Kidney (tissue), 14 donors: ENCODE data around the gene PNCK. TPM values are rescaled to one million over a fixed set of nuclear protein-coding genes. Genes with fewer than 3 reads are reported as not detected.
"Not testable (repeated sequence)": the region's sequence is repeated elsewhere in the genome, so short reads cannot be mapped to it uniquely, and the experiment has no call there.

Experiments used
- DNase-seq, 5 donors: peaks; one replicate each; pipeline ENCODE4 v3.0.0-alpha.2; 2013 to 2020
- FAIRE-seq: peaks from 2 replicates; lab custom pipeline; 2012; peaks lifted over from hg19 to GRCh38; lab: Jason Lieb, UNC
- H3K27ac ChIP-seq, 2 donors: one replicate each; pipeline ENCODE4 v1.7.0; 2013; ENCODE audit warnings: low read depth in 2 of 2, low read length in 2 of 2, inconsistent platforms in 1 of 2
- H3K27me3 ChIP-seq: one replicate; pipeline ENCODE4 v1.7.1; 2013; ENCODE audit warnings: low read length, inconsistent platforms; ENCODE audit not compliant: control insufficient read depth, insufficient read depth
- H3K36me3 ChIP-seq, 3 donors: one replicate each; pipeline versions ENCODE4 v1.7.0 to v1.7.1; 2013; ENCODE audit warnings: low read length in 3 of 3, control low read depth in 1 of 3, inconsistent platforms in 1 of 3; ENCODE audit not compliant: insufficient read depth in 3 of 3, control insufficient read depth in 2 of 3
- H3K4me1 ChIP-seq, 3 donors: one replicate each; pipeline versions ENCODE4 v1.7.0 to v1.7.1; 2013; ENCODE audit warnings: low read length in 3 of 3, inconsistent platforms in 1 of 3, low read depth in 1 of 3; ENCODE audit not compliant: control insufficient read depth in 2 of 3, insufficient read depth in 2 of 3
- H3K4me3 ChIP-seq, 3 donors: one replicate each; pipeline versions ENCODE4 v1.7.0 to v1.8.1; 2013; ENCODE audit warnings: low read length in 3 of 3, control low read depth in 1 of 3, inconsistent platforms in 1 of 3
- H3K9ac ChIP-seq, 3 donors: one replicate each; pipeline versions ENCODE4 v1.7.0 to v1.7.1; 2013; ENCODE audit warnings: low read length in 3 of 3, control low read depth in 1 of 3, inconsistent platforms in 1 of 3
- H3K9me3 ChIP-seq, 3 donors: one replicate each; pipeline versions ENCODE4 v1.7.0 to v1.7.1; 2013; ENCODE audit warnings: low read length in 3 of 3, control low read depth in 1 of 3, inconsistent platforms in 1 of 3; ENCODE audit not compliant: control insufficient read depth in 2 of 3, insufficient read depth in 1 of 3
- CTCF ChIP-seq: IDR thresholded peaks from 3 replicates; pipeline ENCODE4 v1.5.1; 2012; ENCODE audit warnings: mild to moderate bottlenecking, moderate library complexity, borderline replicate concordance; ENCODE audit not compliant: insufficient read depth; ENCODE audit errors: extremely low read depth
- intact Hi-C: fragments of 100-400 bp; cut with DNase I; formaldehyde crosslinking; loops from one replicate; pipeline ENCODE4 v1.11.1; 2022
- polyA plus RNA-seq: library from polyadenylated mRNA; stranded (reverse); fragments of 350-450 nt; fragmentation: Illumina TruSeq; extraction: RNeasy Lipid Tissue Mini Kit (QIAGEN cat#74804); gene quantifications from one replicate; pipeline ENCODE4 v1.2.3, GENCODE V29; 2014; ENCODE audit warnings: low read depth, low replicate concordance; ENCODE audit not compliant: insufficient read depth
- total RNA-seq: library from RNA; stranded (reverse); fragmentation: NEBNext Ultra II Directional; extraction: Animal tissue kit (Norgen Biotek cat#: 25700); gene quantifications from one replicate; pipeline ENCODE4 v1.2.1, GENCODE V29; 2021
- donor health status: control.
- donor health status: control.
- donor health status: control.
- donor health status: control.
- donor health status: control.
- donor health status: DM: yes; HTN: yes; CAD: no.
- donor health status: Normal renal cell carcinoma (clear cell type).

PNCK gene
- total and polyA plus RNA-seq, 2 donors from 2014 or later: 1.5 to 5.5 TPM

GRCh38 chrX:153697924-153698865, 24.6 kb upstream of the PNCK start:
- Histone ChIP-seq H3K4me1 (peaks cover 0 to 7% (median 0%) of the 10 kb centered on the region in 3 donors), H3K36me3 (no peaks in the 10 kb centered on the region), H3K9me3 (no peaks in the 10 kb centered on the region), H3K4me3 (no peak overlapping the region), H3K27me3 (no peaks in the 10 kb centered on the region), H3K27ac (no peak overlapping the region), H3K9ac (no peak overlapping the region)
- no peak for FAIRE-seq
- intact Hi-C loops: no loop called here
- peak in 1 of 5 donors; percentile 32 for DNase-seq
- TF ChIP-seq CTCF: no peak

- not testable (repeated sequence) for H3K27ac ChIP-seq
These were observed 23.5 kb upstream of the PNCK start for GRCh38 chrX:153696986-153697722.

DNA sequence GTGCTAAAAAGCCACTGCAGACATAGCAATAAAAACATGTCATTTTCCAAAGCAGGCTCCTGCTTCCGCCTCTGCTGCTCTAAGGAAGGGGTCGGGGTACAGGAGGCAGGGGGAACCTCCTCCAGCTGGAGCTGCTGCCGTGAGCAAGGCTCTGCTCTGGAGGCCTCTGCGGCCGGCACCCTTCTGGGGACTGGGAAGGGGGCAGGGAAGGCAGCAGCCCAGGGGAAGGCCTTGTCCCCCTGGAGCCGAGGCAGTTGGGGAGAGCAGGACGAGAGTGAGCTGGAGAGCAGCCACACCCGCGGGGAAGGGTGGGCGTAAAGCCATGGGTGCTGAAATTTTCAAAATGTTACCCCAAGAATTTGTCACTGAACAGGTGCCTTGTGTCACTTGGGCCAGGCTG, 22.9 kb upstream of the PNCK start:
- H3K27me3 ChIP-seq, FAIRE-seq, H3K36me3 ChIP-seq, H3K4me1 ChIP-seq, H3K9me3 ChIP-seq, H3K27ac ChIP-seq, H3K4me3 ChIP-seq, intact Hi-C loops, H3K9ac ChIP-seq: not testable (repeated sequence)
- peak in 1 of 5 donors; percentile 61 for DNase-seq

More at GRCh38 chrX:153696986-153697722, 23.5 kb upstream of the PNCK start:
- intact Hi-C loops, H3K9ac ChIP-seq, H3K27me3 ChIP-seq, H3K36me3 ChIP-seq, H3K4me1 ChIP-seq, H3K9me3 ChIP-seq, H3K4me3 ChIP-seq, FAIRE-seq: not testable (repeated sequence)
- DNase-seq: peak in 1 of 5 donors; percentile 63

GRCh38 chrX:153696100-153696499, 22.5 kb upstream of the PNCK start:
- H3K4me1 ChIP-seq: no peaks in the 10 kb centered on the region
- intact Hi-C loops: no loop called here
- FAIRE-seq (no peak), DNase-seq (peak in 1 of 5 donors; percentile 39)
- H3K9ac ChIP-seq: no peak overlapping the region
- H3K9me3 ChIP-seq: no peaks in the 10 kb centered on the region
- H3K4me3 ChIP-seq: no peak overlapping the region
- H3K27ac ChIP-seq: no peak overlapping the region
- TF ChIP-seq CTCF: no peak
- no peaks in the 10 kb centered on the region for H3K36me3 ChIP-seq
- H3K27me3 ChIP-seq: no peaks in the 10 kb centered on the region
